HG03558 (cell line): ENCODE measurements around the gene LHPP.

Source experiments
- ATAC-seq: cut with Tn5 transposase; IDR thresholded peaks from one replicate; pipeline ENCODE4 v1.9.1; 2021; ENCODE audit warnings: moderate number of reproducible peaks; ENCODE audit not compliant: unreplicated experiment; ENCODE audit errors: extremely low read depth

The LHPP gene

GRCh38 chr10:124646483-124647352 is 185.1 kb downstream of the LHPP start:
- ATAC-seq = no peak

- no peak for ATAC-seq
Measured at GRCh38 chr10:124647421-124648130, 186.0 kb downstream of the LHPP start.

- ATAC-seq = no peak
Measured at GRCh38 chr10:124648131-124648475, 186.5 kb downstream of the LHPP start.

DNA sequence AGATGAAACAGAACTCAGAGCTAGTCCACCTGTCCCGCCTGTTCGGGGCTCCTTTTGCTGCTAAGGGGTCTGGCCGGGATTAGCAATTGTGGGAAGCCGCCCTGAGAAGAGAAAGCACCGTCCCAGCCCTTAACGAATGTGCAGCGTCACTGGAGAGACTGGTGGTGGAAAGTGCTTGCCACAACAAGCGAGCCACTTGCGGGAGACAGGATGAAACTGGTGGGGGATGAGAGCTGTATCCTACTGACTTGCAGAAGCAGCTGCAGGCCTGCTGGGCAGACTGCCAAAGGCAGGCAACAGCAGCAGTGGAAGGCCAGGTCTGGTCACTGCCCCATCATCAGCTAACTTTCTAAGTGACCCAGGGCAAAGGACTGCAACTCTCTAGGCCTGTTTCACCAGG is 187.1 kb downstream of the LHPP start:
- ATAC-seq = no peak

GRCh38 chr10:124649214-124649613 is 187.6 kb downstream of the LHPP start:
- no peak for ATAC-seq

DNA sequence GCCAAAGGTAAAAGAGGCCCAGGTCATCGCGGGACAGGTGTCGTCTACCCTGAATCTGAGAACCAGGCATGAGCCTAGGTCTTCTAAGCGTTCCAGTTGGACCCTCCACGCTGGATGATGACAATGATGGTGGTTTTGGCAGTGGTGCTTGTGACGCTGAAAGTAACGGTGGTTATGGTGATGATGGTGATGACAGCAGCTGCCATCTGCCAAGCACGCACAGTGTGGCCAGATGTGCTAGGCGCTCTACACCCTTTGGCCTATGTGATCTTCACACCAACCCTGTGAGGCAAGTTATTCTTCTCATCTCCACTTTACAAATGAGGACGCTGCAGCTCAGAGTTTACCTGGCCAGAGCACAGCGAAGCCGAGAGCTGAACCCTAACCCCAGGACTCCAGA is 188.6 kb downstream of the LHPP start:
- ATAC-seq = no peak

GRCh38 chr10:124650820-124651401 is 189.3 kb downstream of the LHPP start:
- ATAC-seq = no peak

- ATAC-seq = no peak
Measured at GRCh38 chr10:124651402-124651891, 189.8 kb downstream of the LHPP start.

- ATAC-seq = no peak
Measured at GRCh38 chr10:124652200-124652599, 190.6 kb downstream of the LHPP start.

- ATAC-seq = no peak
Measured at GRCh38 chr10:124652701-124653100, 191.1 kb downstream of the LHPP start.

DNA sequence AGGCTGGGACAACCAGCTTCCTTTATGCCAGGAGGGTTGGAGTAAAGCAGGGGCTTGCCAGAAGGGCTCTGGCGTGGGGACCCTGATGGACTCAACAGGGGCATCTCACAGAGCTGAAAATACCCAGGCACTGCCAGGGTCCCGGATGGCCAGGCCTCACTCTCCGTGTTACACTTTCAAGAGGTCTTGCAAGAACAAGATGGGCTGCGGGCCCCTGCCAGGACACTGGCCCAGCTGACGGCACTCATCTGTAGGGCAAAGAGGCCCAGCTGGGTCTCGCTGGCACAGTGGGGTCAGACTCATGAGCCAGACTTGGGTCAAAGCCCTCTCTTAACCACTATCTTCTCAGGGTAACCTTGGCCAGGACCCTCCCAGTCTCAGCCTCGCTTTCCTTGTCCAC is 191.7 kb downstream of the LHPP start:
- no peak for ATAC-seq

DNA sequence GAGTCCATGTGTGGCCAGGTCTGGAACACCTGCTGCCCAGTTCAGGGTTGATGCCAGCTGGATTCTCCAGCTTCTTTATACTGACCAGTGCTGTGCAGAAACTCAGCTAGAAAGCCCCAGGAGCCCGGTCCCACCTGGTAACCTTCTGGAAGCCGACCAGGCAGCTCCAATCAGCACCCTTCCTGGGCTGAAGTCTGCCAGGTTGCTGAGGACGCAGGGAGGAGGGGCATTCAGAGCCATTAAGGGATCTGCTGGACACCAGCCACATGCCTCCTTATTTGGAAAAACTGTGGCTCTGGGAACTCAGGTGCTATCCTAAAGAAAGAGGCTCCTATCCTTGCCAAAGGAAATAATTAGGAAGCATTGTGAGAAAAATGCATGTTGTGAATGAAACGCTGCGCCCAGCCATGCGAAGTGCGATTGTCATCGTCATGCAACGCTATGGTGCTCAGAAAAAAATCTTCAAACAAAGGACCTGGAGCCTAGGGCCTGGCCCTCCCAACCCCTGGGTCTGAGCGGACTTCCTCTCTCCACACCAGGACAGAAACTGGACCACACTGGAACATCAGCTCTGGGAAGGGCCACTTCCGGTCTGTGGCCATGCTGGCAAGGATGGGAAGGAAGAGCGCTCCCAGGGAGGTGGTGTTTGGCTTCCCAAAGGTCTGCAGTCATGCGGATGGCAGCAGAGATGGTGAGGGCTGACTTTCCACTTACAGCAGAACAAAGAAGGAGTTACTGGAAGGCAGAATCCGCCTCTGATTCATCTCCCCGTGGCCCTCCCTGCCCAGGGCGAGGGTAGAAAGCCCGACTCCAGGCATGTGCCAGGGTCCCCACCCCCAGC is 192.4 kb downstream of the LHPP start:
- no peak for ATAC-seq

- ATAC-seq = no peak
Measured at GRCh38 chr10:124654686-124655085, 193.1 kb downstream of the LHPP start.

- no peak for ATAC-seq
Measured at GRCh38 chr10:124655191-124656112, 193.8 kb downstream of the LHPP start.

- ATAC-seq = no peak
Measured at GRCh38 chr10:124656113-124656490, 194.5 kb downstream of the LHPP start.

GRCh38 chr10:124656541-124656940 is 194.9 kb downstream of the LHPP start:
- ATAC-seq = no peak

GRCh38 chr10:124657806-124658205 is 196.2 kb downstream of the LHPP start:
- no peak for ATAC-seq

- ATAC-seq = no peak
Measured at GRCh38 chr10:124658591-124659242, 197.1 kb downstream of the LHPP start.

GRCh38 chr10:124659380-124659779 is 197.8 kb downstream of the LHPP start:
- no peak for ATAC-seq
